Nephron progenitor cell (in vitro differentiated cells): ENCODE measurements around the gene OR11G2.
"Not testable (repeated sequence)": the region's sequence is repeated elsewhere in the genome, so short reads cannot be mapped to it uniquely, and the experiment has no call there.

Source experiments
- DNase-seq: peaks from one replicate; pipeline ENCODE4 v3.0.0; 2021
- H3K27ac Mint-ChIP-seq: 2 replicates; pipeline ENCODE4 v1.8.0; 2021; ENCODE audit warnings: mild to moderate bottlenecking, moderate library complexity, mixed read lengths
- H3K27me3 Mint-ChIP-seq: 2 replicates; pipeline ENCODE4 v1.8.0; 2021; ENCODE audit warnings: mild to moderate bottlenecking, low read depth, mixed read lengths; ENCODE audit not compliant: poor library complexity
- H3K36me3 Mint-ChIP-seq: 2 replicates; pipeline ENCODE4 v1.8.0; 2021; ENCODE audit warnings: low read depth, mixed read lengths
- H3K4me1 Mint-ChIP-seq: 2 replicates; pipeline ENCODE4 v1.8.0; 2021; ENCODE audit warnings: mixed read lengths
- H3K4me3 Mint-ChIP-seq: 2 replicates; pipeline ENCODE4 v1.8.0; 2021; ENCODE audit warnings: mild to moderate bottlenecking, moderate library complexity, mixed read lengths
- H3K9me3 Mint-ChIP-seq: 2 replicates; pipeline ENCODE4 v1.8.0; 2021; ENCODE audit warnings: mild to moderate bottlenecking, moderate library complexity, mixed read lengths
- TF ChIP-seq, protein P1 (sequence below): fragments of 200-600 bp; sonication (generic); IDR thresholded peaks from 2 replicates; pipeline ENCODE4 v1.5.0; 2021; ENCODE audit warnings: antibody characterized with exemption

OR11G2 gene

DNA sequence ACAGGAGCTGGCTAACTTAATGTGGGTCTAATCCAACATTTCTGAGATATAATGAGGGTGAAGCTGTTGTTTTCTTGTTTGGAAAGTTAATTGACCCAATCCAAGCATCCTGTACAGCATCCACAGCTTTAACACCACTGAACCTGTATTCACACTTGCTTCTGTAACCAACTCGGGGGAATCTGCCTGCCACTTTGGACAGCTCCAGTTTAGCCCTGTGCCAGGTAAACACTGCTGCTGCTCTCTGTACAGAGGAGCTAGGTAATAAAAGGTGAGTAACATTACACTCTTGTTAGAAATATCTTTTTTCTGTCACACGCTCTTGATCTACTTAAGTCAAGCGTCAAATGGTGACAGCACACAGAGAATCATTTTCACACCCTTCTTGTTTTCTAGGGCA lies 700 bp downstream of the OR11G2 start:
- H3K27ac Mint-ChIP-seq = no peak overlapping the region
- no peak overlapping the region for H3K4me3 Mint-ChIP-seq
- peaks cover 81% of the 10 kb centered on the region for H3K9me3 Mint-ChIP-seq
- no peaks in the 10 kb centered on the region for H3K27me3 Mint-ChIP-seq
- H3K36me3 Mint-ChIP-seq = no peaks in the 10 kb centered on the region
- TF ChIP-seq, protein P1, sequence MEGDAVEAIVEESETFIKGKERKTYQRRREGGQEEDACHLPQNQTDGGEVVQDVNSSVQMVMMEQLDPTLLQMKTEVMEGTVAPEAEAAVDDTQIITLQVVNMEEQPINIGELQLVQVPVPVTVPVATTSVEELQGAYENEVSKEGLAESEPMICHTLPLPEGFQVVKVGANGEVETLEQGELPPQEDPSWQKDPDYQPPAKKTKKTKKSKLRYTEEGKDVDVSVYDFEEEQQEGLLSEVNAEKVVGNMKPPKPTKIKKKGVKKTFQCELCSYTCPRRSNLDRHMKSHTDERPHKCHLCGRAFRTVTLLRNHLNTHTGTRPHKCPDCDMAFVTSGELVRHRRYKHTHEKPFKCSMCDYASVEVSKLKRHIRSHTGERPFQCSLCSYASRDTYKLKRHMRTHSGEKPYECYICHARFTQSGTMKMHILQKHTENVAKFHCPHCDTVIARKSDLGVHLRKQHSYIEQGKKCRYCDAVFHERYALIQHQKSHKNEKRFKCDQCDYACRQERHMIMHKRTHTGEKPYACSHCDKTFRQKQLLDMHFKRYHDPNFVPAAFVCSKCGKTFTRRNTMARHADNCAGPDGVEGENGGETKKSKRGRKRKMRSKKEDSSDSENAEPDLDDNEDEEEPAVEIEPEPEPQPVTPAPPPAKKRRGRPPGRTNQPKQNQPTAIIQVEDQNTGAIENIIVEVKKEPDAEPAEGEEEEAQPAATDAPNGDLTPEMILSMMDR = no peak
- H3K4me1 Mint-ChIP-seq = no peaks in the 10 kb centered on the region
- no peak for DNase-seq

DNA sequence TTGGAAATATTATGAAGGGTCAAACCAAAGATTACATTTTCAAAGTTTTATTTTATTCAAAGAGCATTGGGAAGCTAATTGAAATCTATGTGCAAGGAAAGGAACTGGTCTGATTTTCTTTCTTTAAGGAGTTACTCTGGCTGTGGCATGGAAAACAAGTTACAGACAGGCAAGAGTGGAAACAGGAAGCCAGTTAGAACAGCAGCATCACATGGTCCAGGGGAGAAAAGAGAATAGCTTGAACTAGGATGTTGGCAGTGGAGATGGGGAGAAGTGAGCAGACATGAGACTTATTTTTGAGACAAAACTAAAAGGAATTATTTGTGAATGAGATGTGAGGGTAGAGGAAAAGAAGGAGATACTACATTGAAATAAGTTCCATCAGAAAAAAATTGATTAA lies 3.4 kb downstream of the OR11G2 start:
- peaks cover 76% of the 10 kb centered on the region for H3K9me3 Mint-ChIP-seq
- TF ChIP-seq, protein P1 = no peak
- no peak overlapping the region for H3K27ac Mint-ChIP-seq
- no peak for DNase-seq
- H3K4me1 Mint-ChIP-seq = no peaks in the 10 kb centered on the region
- H3K36me3 Mint-ChIP-seq = no peaks in the 10 kb centered on the region
- H3K27me3 Mint-ChIP-seq = peaks cover 2% of the 10 kb centered on the region
- H3K4me3 Mint-ChIP-seq = no peak overlapping the region

DNA sequence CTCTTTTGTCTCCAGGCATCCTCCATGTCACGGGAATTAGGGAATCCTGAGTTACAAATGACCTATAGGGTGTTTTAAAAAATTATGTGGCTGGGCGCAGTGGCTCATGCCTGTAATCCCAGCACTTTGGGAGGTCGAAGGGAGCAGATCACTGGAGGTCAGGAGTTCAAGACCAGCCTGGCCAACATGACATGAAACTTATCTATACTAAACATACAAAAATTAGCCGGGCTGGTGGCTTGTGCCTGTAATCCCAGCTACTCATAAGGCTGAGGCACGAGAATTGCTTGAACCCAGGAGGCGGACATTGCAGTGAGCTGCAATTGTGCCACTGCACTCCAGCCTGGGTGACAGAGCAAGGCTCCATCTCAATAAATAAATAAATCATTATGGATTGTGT lies 4.5 kb downstream of the OR11G2 start:
- not testable (repeated sequence) for H3K27me3 Mint-ChIP-seq, H3K36me3 Mint-ChIP-seq, H3K4me1 Mint-ChIP-seq, H3K27ac Mint-ChIP-seq, H3K4me3 Mint-ChIP-seq, DNase-seq
- H3K9me3 Mint-ChIP-seq = peaks cover 76% of the 10 kb centered on the region

DNA sequence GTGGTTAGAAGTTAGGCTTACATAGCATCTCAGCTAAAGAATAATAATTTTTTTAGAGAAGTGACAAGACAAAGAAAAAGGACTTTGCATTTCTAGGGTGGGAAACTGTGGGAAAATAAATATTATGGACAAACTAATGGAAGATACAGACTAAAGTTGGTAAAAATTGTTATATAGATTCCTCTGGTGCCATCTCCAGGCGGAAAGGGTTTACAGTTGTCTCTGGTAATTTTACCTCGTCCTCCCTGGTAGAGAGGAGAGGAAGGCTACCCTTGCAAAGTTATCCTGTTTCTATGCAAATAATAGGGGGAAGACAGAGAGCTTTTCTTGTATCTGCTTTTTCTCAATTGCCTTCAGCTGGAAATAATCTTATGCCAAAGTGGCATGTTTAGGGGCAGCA lies 5.2 kb downstream of the OR11G2 start:
- H3K9me3 Mint-ChIP-seq = peaks cover 76% of the 10 kb centered on the region
- no peaks in the 10 kb centered on the region for H3K36me3 Mint-ChIP-seq
- no peak overlapping the region for H3K27ac Mint-ChIP-seq
- no peaks in the 10 kb centered on the region for H3K4me1 Mint-ChIP-seq
- TF ChIP-seq, protein P1 = no peak
- H3K27me3 Mint-ChIP-seq = peaks cover 2% of the 10 kb centered on the region
- no peak overlapping the region for H3K4me3 Mint-ChIP-seq
- no peak for DNase-seq

DNA sequence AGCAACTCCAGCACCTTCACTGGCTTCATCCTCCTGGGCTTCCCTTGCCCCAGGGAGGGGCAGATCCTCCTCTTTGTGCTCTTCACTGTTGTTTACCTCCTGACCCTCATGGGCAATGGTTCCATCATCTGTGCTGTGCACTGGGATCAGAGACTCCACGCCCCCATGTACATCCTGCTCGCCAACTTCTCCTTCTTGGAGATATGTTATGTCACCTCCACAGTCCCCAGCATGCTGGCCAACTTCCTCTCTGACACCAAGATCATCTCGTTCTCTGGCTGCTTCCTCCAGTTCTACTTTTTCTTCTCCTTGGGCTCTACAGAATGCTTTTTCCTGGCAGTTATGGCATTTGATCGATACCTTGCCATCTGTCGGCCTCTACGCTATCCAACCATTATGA lies 6.8 kb downstream of the OR11G2 start:
- no peaks in the 10 kb centered on the region for H3K36me3 Mint-ChIP-seq
- no peak overlapping the region for H3K27ac Mint-ChIP-seq
- H3K4me3 Mint-ChIP-seq = no peak overlapping the region
- H3K9me3 Mint-ChIP-seq = peaks cover 75% of the 10 kb centered on the region
- peaks cover 2% of the 10 kb centered on the region for H3K27me3 Mint-ChIP-seq
- DNase-seq = no peak
- no peaks in the 10 kb centered on the region for H3K4me1 Mint-ChIP-seq
- TF ChIP-seq, protein P1 = no peak

DNA sequence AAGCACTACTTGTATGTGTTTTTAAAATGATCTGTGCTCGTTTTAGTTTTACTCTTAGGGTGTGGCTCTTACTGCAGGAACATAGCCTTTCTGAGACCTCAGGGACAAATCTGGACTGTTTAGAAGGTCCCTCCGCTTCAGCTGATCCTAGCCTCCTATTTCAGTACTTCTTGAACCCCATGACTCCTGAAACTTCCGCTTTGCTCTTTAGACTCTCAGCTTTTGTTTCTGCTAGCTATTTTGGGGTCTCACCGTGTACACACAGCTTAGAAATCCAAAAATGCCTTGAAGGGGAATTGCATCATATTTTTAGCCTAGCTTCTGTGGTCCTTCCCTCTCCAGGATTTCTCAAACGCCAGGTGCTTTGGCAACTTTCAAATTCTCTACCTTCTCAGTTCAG lies 8.3 kb downstream of the OR11G2 start:
- TF ChIP-seq, protein P1 = no peak
- no peaks in the 10 kb centered on the region for H3K4me1 Mint-ChIP-seq
- H3K36me3 Mint-ChIP-seq = no peaks in the 10 kb centered on the region
- H3K4me3 Mint-ChIP-seq = no peak overlapping the region
- H3K27me3 Mint-ChIP-seq = peaks cover 2% of the 10 kb centered on the region
- no peak for DNase-seq
- H3K27ac Mint-ChIP-seq = no peak overlapping the region
- peaks cover 78% of the 10 kb centered on the region for H3K9me3 Mint-ChIP-seq
